Epithelial cell of proximal tubule (primary cell): ENCODE measurements around the gene SCN3A. TPM values are rescaled to one million over a fixed set of nuclear protein-coding genes. Genes with fewer than 3 reads are reported as not detected.

Experiments used
- DNase-seq: peaks from one replicate; pipeline ENCODE4 v3.0.0-alpha.2; 2011; ENCODE audit warnings: low read depth
- H3K4me3 ChIP-seq: 2 replicates; pipeline ENCODE4 v1.5.1; 2011; ENCODE audit warnings: low read depth, mild to moderate bottlenecking, low read length
- CTCF ChIP-seq: conservative IDR thresholded peaks from 2 replicates; pipeline ENCODE4 v1.5.1; 2012; ENCODE audit warnings: low read depth, mild to moderate bottlenecking, low read length
- total RNA-seq: library from RNA; depleted of rRNA; stranded (reverse); fragments of >200 nt; gene quantifications from 2 replicates; pipeline ENCODE4 v1.2.3, GENCODE V29; 2015

The SCN3A gene
- total RNA-seq, 1 donor from 2014 or later: 0.52 TPM

GRCh38 chr2:165147186-165148045 lies 56.4 kb downstream of the SCN3A start:
- no peak for DNase-seq
- H3K4me3 ChIP-seq: no peak overlapping the region

GRCh38 chr2:165144315-165144714 lies 59.5 kb downstream of the SCN3A start:
- H3K4me3 ChIP-seq: no peak overlapping the region
- TF ChIP-seq CTCF: no peak
- DNase-seq: no peak

More at GRCh38 chr2:165147186-165148045, 56.4 kb downstream of the SCN3A start:
- no peak for TF ChIP-seq CTCF

DNA sequence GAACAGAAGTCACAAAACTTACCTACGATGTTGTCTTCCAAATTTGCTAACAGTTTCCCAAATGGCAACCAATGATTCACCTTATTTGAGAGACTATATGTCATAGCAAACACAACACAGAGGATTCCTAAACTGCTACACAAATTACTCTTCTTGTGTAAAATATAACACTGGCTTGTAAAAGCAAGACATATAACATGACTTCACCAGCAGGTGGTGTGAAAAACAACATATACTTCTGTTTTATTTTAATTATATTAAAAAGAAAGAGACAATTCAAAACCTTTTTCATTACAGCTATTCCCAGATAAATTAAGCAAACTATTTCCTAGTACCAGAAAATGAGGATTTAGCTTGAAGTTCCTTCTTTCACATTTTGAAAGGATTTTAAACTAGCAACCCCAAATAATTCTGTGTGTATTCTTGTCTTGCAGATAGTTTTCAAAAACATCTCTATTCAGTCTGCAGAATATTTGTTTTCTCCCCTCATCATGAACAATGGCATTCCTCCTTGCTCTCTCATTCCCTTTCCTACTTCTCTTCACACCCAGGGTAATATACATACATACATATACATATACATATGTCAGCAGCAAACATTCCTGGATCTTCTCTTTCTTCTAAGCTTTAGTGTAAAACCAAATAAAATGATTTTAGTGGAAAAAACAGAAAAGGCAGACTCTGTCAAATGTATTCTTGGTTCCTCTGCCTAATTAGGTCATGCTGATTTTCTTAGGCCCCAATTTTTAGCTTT lies 62.1 kb downstream of the SCN3A start:
- no peak for DNase-seq
- H3K4me3 ChIP-seq: no peak overlapping the region
- TF ChIP-seq CTCF: peak; percentile 45

- no peak for TF ChIP-seq CTCF
- no peak overlapping the region for H3K4me3 ChIP-seq
- DNase-seq: no peak
Measured at GRCh38 chr2:165126244-165126643, 77.6 kb downstream of the SCN3A start.

DNA sequence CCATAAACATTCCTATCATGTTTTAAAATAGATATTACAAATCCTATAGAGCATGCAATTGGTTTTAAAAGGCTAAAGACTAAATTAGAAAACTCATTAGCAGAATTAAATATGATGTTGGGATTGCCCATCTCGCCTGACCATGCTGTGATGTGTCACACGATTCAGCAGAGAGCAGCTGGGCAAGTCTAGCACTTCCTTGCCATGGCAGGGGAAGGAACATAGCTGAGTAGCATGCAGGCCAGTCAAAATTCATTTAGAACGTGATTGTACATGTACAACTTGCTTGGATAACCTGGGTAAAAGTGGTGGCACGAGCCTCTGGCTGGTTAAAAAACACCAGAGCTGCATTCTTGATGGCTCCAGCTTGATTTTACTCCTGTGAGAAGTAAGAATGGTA lies 81.3 kb downstream of the SCN3A start:
- no peak for TF ChIP-seq CTCF
- DNase-seq: no peak
- no peak overlapping the region for H3K4me3 ChIP-seq

- H3K4me3 ChIP-seq: no peak overlapping the region
- TF ChIP-seq CTCF: no peak
- DNase-seq: peak; percentile 16
Measured at GRCh38 chr2:165120740-165121467, 82.9 kb downstream of the SCN3A start.
